Keratinocyte (primary cell): ENCODE measurements around the gene CYB561.

Experiments used
- EZH2 ChIP-seq: IDR thresholded peaks from one replicate; pipeline ENCODE4 v1.6.1; 2012; ENCODE audit warnings: inconsistent platforms, mild to moderate bottlenecking, low read length, moderate library complexity
- TF ChIP-seq, protein P1 (sequence below), 3 experiments: IDR thresholded peaks in 1 of 3; conservative IDR thresholded peaks in 1 of 3; optimal IDR thresholded peaks in 1 of 3; 2 replicates in 2 of 3; 3 replicates in 1 of 3; pipeline versions ENCODE3 to v1.5.1; 2011; ENCODE audit warnings: low read length in 3 of 3, mild to moderate bottlenecking in 3 of 3, moderate library complexity in 2 of 3, control low read depth in 1 of 3, inconsistent platforms in 1 of 3; ENCODE audit not compliant: insufficient read depth in 2 of 3; ENCODE audit errors: extremely low read depth in 1 of 3

DNA sequence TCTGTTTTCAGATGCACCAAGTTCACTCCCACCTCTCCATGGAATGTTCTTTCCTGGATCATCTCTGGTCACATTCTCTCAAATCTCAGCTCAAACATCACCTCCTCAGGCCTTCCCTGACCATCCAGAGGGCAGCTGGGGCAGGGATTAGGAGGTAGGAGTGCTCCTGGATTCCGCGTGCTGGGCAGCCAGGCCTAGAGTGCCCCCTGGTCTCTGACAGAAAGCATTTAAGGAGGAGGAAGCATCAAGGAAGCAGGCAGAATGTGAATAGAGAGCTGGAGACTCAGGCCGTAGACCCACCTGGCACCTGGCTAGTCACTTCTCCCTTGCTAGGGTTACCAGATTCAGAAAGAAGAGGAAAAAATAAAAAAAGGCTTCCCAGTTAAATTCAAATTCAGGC, 2.5 kb upstream of the CYB561 start:
- no peak for TF ChIP-seq EZH2
- TF ChIP-seq, protein P1, sequence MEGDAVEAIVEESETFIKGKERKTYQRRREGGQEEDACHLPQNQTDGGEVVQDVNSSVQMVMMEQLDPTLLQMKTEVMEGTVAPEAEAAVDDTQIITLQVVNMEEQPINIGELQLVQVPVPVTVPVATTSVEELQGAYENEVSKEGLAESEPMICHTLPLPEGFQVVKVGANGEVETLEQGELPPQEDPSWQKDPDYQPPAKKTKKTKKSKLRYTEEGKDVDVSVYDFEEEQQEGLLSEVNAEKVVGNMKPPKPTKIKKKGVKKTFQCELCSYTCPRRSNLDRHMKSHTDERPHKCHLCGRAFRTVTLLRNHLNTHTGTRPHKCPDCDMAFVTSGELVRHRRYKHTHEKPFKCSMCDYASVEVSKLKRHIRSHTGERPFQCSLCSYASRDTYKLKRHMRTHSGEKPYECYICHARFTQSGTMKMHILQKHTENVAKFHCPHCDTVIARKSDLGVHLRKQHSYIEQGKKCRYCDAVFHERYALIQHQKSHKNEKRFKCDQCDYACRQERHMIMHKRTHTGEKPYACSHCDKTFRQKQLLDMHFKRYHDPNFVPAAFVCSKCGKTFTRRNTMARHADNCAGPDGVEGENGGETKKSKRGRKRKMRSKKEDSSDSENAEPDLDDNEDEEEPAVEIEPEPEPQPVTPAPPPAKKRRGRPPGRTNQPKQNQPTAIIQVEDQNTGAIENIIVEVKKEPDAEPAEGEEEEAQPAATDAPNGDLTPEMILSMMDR (optimal IDR thresholded peaks at IDR 0.05 in 1 of 3, IDR thresholded peaks at IDR 0.05 in 1 of 3, conservative IDR thresholded peaks at IDR 0.05 in 1 of 3; ENCODE audit: extremely low read depth in 1 of 3, insufficient read depth in 2 of 3, low read length in 3 of 3): no peak
